Hematopoietic multipotent progenitor cell treated with erythropoietin and hydrocortisone succinate and interleukin-3 and kit ligand, for 6 days (in vitro differentiated cells): Measurements from ENCODE around the gene C7.
"Not testable (repeated sequence)": the region's sequence is repeated elsewhere in the genome, so short reads cannot be mapped to it uniquely, and the experiment has no call there.

Source experiments
- DNase-seq: peaks from one replicate; pipeline ENCODE4 v3.0.0-alpha.2; 2015

Gene C7

GRCh38 chr5:40991981-40992559 lies 82.8 kb downstream of the C7 start:
- DNase-seq: no peak

GRCh38 chr5:40995801-40996586 lies 86.7 kb downstream of the C7 start:
- DNase-seq: no peak

- DNase-seq: no peak
These were observed 89.8 kb downstream of the C7 start for GRCh38 chr5:40999142-40999541.

GRCh38 chr5:40999966-41000365 lies 90.7 kb downstream of the C7 start:
- no peak for DNase-seq

GRCh38 chr5:41003670-41004376 lies 94.5 kb downstream of the C7 start:
- no peak for DNase-seq

GRCh38 chr5:41004931-41005330 lies 95.6 kb downstream of the C7 start:
- DNase-seq: no peak

- DNase-seq: no peak
These were observed 99.9 kb downstream of the C7 start for GRCh38 chr5:41009232-41009631.

GRCh38 chr5:41010572-41010971 lies 101.3 kb downstream of the C7 start:
- no peak for DNase-seq

GRCh38 chr5:41012318-41012717 lies 103.0 kb downstream of the C7 start:
- DNase-seq: no peak

- DNase-seq: not testable (repeated sequence)
These were observed 113.3 kb downstream of the C7 start for GRCh38 chr5:41022600-41022999.
